Activated naive CD8-positive, alpha-beta T cell treated with anti-CD3 and anti-CD28 coated beads, Interleukin-2, amount 10 ng/mL, durations not matched to agents 7 days and 5 days (primary cell): Measurements from ENCODE around the gene GPR6. TPM values are rescaled to one million over a fixed set of nuclear protein-coding genes. Genes with fewer than 3 reads are reported as not detected.

Experiments used
- ATAC-seq: fragments of 150-1000 bp; cut with Tn5 transposase; one replicate; pipeline ENCODE4 v1.10.0; 2021; ENCODE audit warnings: low read depth, moderate library complexity
- POLR2A ChIA-PET: fragments of 350-600 bp; sonication (Branson Sonifier 250); formaldehyde crosslinking; loops from one replicate; lab custom pipeline; 2021; ENCODE audit warnings: antibody characterized with exemption; lab: Charles Lee
- DNase-seq: peaks from one replicate; pipeline ENCODE4 v3.0.0; 2021
- H3K27ac Mint-ChIP-seq: one replicate; pipeline ENCODE4 v1.8.0; 2022; ENCODE audit warnings: mild to moderate bottlenecking, mixed read lengths
- H3K27me3 Mint-ChIP-seq: one replicate; pipeline ENCODE4 v1.8.0; 2022; ENCODE audit warnings: mild to moderate bottlenecking, moderate library complexity, mixed read lengths
- H3K36me3 Mint-ChIP-seq: one replicate; pipeline ENCODE4 v1.8.0; 2021; ENCODE audit warnings: mild to moderate bottlenecking, mixed read lengths
- H3K4me1 Mint-ChIP-seq: one replicate; pipeline ENCODE4 v1.8.0; 2021; ENCODE audit warnings: mixed read lengths
- H3K4me3 Mint-ChIP-seq: one replicate; pipeline ENCODE4 v1.8.0; 2022; ENCODE audit warnings: mild to moderate bottlenecking, moderate library complexity, mixed read lengths
- H3K9me3 Mint-ChIP-seq: one replicate; pipeline ENCODE4 v1.8.0; 2021; ENCODE audit warnings: mixed read lengths
- total RNA-seq, 2 experiments: library from RNA; stranded (reverse); gene quantifications; one replicate each; pipeline ENCODE4 v1.2.3, GENCODE V29; 2021

GPR6 gene
- total RNA-seq, 2 experiments from 2014 or later = not detected

DNA sequence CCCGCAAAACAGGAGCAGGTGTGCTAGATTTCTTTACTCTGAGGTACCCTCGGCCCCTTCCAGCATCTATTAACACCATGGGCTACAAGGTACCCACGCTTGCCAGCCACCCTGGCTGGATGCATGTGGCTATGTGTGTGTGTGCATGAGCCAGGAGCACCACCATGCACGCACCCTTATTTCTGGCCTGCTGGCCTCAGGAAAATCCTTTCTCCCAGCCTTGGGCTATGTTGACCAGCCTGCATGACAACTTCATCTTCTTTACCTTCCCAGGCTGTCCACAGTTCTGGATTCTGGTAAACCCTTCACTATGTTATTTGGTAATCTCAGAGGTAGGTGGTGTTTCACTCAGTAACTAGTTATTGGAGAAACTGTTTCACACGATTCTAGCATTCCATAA, 40.4 kb downstream of the GPR6 start:
- no peaks in the 10 kb centered on the region for H3K27me3 Mint-ChIP-seq
- POLR2A ChIA-PET = no interaction called here
- H3K27ac Mint-ChIP-seq = no peak overlapping the region
- ATAC-seq (no peak), DNase-seq (no peak)
- H3K4me1 Mint-ChIP-seq = peaks cover 18% of the 10 kb centered on the region
- no peak overlapping the region for H3K4me3 Mint-ChIP-seq
- peaks cover 3% of the 10 kb centered on the region for H3K36me3 Mint-ChIP-seq
- peaks cover 3% of the 10 kb centered on the region for H3K9me3 Mint-ChIP-seq

DNA sequence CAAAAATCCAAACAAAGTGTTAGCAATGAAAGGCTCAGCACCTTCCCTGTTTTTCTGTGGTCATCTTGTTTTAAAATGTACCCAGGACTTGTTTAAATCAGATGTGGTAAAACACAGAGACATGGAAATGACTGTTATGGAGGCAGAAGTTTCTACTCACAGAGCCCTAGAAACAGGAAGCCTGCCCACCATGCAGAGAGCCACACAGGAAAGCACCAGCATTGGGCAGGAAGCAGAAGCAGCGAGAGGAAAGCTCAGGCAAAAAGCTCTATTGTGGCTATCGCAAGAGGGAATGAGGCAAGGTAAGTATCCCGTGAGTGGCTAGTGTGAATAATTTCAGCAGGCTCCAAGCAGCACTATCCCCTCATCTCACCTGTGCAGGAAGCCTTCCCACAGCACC, 42.8 kb downstream of the GPR6 start:
- ATAC-seq (peak; percentile 84), DNase-seq (no peak)
- peak overlapping the region; percentile 42 for H3K4me3 Mint-ChIP-seq
- POLR2A ChIA-PET = no interaction called here
- H3K36me3 Mint-ChIP-seq = peaks cover 3% of the 10 kb centered on the region
- H3K27me3 Mint-ChIP-seq = no peaks in the 10 kb centered on the region
- H3K4me1 Mint-ChIP-seq = peaks cover 18% of the 10 kb centered on the region
- peak overlapping the region; percentile 62 for H3K27ac Mint-ChIP-seq
- H3K9me3 Mint-ChIP-seq = peaks cover 1% of the 10 kb centered on the region

DNA sequence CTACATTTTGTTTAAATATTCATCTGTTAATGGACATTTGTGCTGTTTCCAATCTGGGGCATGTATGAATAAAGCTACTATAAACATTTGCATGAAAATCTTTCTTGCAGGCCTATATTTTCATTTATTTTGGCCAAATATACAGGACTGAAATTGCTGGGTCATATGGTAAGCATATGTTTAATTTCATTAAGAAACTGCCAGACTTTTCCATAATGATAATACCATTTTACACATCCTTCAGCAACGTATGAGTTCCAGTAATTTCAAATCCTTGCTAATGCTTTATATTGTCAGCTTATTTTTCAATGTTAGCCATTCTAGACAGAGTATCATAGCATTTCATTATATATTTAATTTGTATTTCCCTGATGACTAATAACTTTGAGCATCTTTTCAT, 51.0 kb downstream of the GPR6 start:
- H3K36me3 Mint-ChIP-seq = no peaks in the 10 kb centered on the region
- no peaks in the 10 kb centered on the region for H3K9me3 Mint-ChIP-seq
- no peak overlapping the region for H3K4me3 Mint-ChIP-seq
- no peaks in the 10 kb centered on the region for H3K4me1 Mint-ChIP-seq
- no peak for ATAC-seq
- POLR2A ChIA-PET = no interaction called here
- H3K27ac Mint-ChIP-seq = no peak overlapping the region
- no peak for DNase-seq
- H3K27me3 Mint-ChIP-seq = no peaks in the 10 kb centered on the region

Other genes starting within 250 kb of the GPR6 start
- 1 to 10 TPM in 1 of 2 experiments, under 1 TPM in 1; 0.72 to 1.1 TPM for gene WASF1, start 201.4 kb downstream of the GPR6 start, total RNA-seq
- 10 to 100 TPM; 30.2 to 33.3 TPM for gene CDC40, start 202.1 kb downstream of the GPR6 start, total RNA-seq